Activated CD8-positive, alpha-beta memory T cell treated with anti-CD3 and anti-CD28 coated beads for 36 hours (primary cell): Measurements from ENCODE around the gene MRTFA. TPM values are rescaled to one million over a fixed set of nuclear protein-coding genes. Genes with fewer than 3 reads are reported as not detected.
"Not testable (repeated sequence)": the region's sequence is repeated elsewhere in the genome, so short reads cannot be mapped to it uniquely, and the experiment has no call there.

Source experiments
- CTCF ChIA-PET: fragments of 350-600 bp; sonication (Branson Sonifier 250); formaldehyde crosslinking; loops from one replicate; lab custom pipeline; 2021; ENCODE audit warnings: antibody characterized with exemption; lab: Charles Lee
- POLR2A ChIA-PET: fragments of 350-600 bp; sonication (Branson Sonifier 250); formaldehyde crosslinking; loops from one replicate; lab custom pipeline; 2021; ENCODE audit warnings: antibody characterized with exemption; lab: Charles Lee
- total RNA-seq, 2 experiments: library from RNA; stranded (reverse); gene quantifications; one replicate each; pipeline ENCODE4 v1.2.3, GENCODE V29; 2021

The MRTFA gene
- total RNA-seq, 2 experiments from 2014 or later, result 33.4 to 35.3 TPM

- CTCF ChIA-PET, result interaction anchor here (0.6 kb wide), 1 partner anchor 10 kb away, joined by 4 read pairs; no protein-coding TSS in a partner anchor
- POLR2A ChIA-PET, result no interaction called here
These were observed 248.3 kb downstream of the MRTFA start for GRCh38 chr22:40388231-40388630.

- ChIA-PET POLR2A (no interaction called here), CTCF (interaction anchor here (0.6 kb wide), 1 partner anchor 10 kb away, joined by 4 read pairs; no protein-coding TSS in a partner anchor)
These were observed 248.8 kb downstream of the MRTFA start for GRCh38 chr22:40387746-40388145.

DNA sequence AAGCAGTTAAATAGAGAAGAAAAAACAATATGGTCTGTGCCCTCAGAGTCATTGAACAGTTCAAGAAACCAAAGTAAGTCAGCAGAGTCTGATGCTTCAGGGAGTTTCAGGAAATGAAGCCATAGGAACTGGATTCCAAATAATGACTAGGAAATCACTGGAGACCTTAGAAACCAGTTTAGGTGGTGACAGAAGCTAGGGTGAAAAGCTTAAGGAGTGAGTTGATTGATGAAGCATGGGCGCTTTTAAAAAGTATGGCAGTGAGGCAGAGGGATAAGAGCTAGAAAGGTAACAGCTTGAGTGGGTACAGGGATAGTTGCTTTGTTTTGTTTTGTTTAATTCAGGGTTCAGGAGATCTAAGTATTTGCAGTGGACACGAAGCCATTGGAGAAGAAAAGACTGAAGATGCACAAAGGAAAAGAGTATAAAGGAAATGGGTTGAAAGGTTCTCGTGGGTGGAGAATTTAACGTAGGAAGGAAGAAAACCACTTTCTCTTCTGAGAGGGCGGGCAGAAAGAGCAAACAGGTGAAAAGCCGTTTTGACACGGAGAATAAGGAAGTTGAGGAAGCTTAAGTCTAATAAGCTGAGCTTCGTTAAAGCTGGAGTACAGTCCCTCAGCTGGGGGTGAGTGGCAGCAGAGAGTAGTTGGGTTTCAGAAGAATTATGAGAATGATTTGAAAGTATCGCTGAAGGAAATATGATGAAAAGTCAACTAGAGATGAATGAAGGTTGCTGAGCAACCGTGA is 251.3 kb downstream of the MRTFA start:
- POLR2A ChIA-PET, result interaction anchor here (0.5 to 0.7 kb wide), 2 partner anchors 18 to 36 kb away, joined by 3 to 6 read pairs; no protein-coding TSS in a partner anchor
- CTCF ChIA-PET, result interaction anchor here (0.5 to 1.8 kb wide), 2 partner anchors 14 to 311 kb away, joined by 3 to 4 read pairs; no protein-coding TSS in a partner anchor

- ChIA-PET CTCF (interaction anchor here (1.8 kb wide), 1 partner anchor 15 kb away, joined by 4 read pairs; no protein-coding TSS in a partner anchor), POLR2A (no interaction called here)
These were observed 252.6 kb downstream of the MRTFA start for GRCh38 chr22:40383905-40384304.

- CTCF ChIA-PET, result no interaction called here
- POLR2A ChIA-PET, result interaction anchor here (0.5 kb wide), 1 partner anchor 243 kb away, joined by 3 read pairs; no protein-coding TSS in a partner anchor
These were observed 255.1 kb downstream of the MRTFA start for GRCh38 chr22:40381461-40381860.

GRCh38 chr22:40378448-40378847 is 258.1 kb downstream of the MRTFA start:
- CTCF ChIA-PET, POLR2A ChIA-PET: not testable (repeated sequence)

GRCh38 chr22:40377931-40378330 is 258.6 kb downstream of the MRTFA start:
- ChIA-PET POLR2A (no interaction called here), CTCF (no interaction called here)

GRCh38 chr22:40376149-40376548 is 260.4 kb downstream of the MRTFA start:
- ChIA-PET CTCF (interaction anchor here (0.6 to 1.4 kb wide), 2 partner anchors 28 to 225 kb away, joined by 3 to 4 read pairs; no protein-coding TSS in a partner anchor), POLR2A (interaction anchor here (0.7 kb wide), 1 partner anchor 10 kb away, joined by 3 read pairs; no protein-coding TSS in a partner anchor)

GRCh38 chr22:40374567-40374966 is 262.0 kb downstream of the MRTFA start:
- POLR2A ChIA-PET, result no interaction called here
- CTCF ChIA-PET, result no interaction called here

DNA sequence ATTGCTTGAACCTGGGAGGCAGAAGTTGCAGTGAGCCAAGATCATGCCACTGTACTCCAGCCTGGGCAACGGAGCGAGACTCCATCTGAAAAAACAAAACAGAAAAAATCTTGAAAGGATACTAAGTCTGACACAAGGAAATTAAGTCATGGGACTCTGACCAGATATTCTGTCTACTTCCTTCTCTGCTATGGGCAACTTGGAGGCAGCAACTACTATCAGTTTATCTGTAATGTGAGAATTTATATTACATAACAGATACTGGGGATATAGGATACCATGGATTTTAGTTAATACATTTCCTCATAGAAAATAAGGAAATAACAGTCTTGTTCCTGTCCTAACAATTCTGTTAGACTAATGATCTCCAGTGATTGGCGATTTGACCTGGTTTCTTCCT is 267.7 kb downstream of the MRTFA start:
- ChIA-PET CTCF (no interaction called here), POLR2A (no interaction called here)

GRCh38 chr22:40368016-40368415 is 268.5 kb downstream of the MRTFA start:
- CTCF ChIA-PET, result interaction anchor here (0.6 kb wide), 1 partner anchor 12 kb away, joined by 3 read pairs; no protein-coding TSS in a partner anchor

GRCh38 chr22:40367342-40367741 is 269.2 kb downstream of the MRTFA start:
- ChIA-PET CTCF (interaction anchor here (0.6 kb wide), 2 partner anchors 12 to 50 kb away, joined by 3 to 4 read pairs; no protein-coding TSS in a partner anchor), POLR2A (interaction anchor here (0.8 kb wide), 1 partner anchor 18 kb away, joined by 3 read pairs; no protein-coding TSS in a partner anchor)

More at GRCh38 chr22:40368016-40368415, 268.5 kb downstream of the MRTFA start:
- POLR2A ChIA-PET, result interaction anchor here (0.8 kb wide), 1 partner anchor 17 kb away, joined by 3 read pairs; no protein-coding TSS in a partner anchor

DNA sequence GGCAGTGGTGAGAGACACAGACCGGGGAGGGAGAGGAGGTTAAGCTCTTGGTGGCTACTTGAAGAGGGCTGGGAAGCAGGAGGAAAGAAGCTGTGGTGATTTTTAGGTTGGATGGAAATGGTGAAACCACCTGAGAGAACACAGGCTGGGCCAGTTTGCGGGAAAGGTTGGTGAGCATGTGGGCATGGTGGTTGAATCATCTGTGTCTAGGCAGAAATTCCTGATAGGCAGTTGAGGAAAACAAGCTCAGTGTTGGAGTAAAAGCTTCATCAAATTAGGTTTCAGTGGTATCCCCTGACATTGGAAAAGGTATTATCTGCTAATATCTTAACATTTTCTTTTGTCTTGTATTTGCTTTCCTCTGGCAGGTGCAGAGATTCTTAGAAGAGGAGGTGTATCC is 270.5 kb downstream of the MRTFA start:
- POLR2A ChIA-PET, result interaction anchor here (0.6 kb wide), 1 partner anchor 10 kb away, joined by 3 read pairs; no protein-coding TSS in a partner anchor
- CTCF ChIA-PET, result interaction anchor here (1.3 kb wide), 1 partner anchor 18 kb away, joined by 5 read pairs; no protein-coding TSS in a partner anchor

DNA sequence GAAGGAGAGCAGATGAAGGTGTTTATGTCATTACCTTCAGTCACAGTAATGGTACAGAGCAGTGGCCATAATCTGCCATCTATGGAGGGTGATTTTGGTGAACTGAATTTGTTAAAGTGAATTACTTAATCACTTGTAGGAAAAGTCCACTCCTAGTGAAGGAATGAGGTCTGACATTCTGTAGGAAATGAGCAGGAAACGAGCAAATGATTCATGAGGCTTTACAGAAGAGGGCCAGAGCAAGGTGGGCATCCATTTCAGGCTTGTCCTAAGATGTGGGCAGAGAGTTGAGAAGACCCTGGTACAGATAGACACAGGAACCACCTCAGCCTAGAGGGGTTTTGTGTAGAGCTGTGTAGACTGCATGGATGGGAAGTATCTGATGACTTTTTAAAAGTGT is 272.1 kb downstream of the MRTFA start:
- POLR2A ChIA-PET, result no interaction called here
- CTCF ChIA-PET, result no interaction called here

DNA sequence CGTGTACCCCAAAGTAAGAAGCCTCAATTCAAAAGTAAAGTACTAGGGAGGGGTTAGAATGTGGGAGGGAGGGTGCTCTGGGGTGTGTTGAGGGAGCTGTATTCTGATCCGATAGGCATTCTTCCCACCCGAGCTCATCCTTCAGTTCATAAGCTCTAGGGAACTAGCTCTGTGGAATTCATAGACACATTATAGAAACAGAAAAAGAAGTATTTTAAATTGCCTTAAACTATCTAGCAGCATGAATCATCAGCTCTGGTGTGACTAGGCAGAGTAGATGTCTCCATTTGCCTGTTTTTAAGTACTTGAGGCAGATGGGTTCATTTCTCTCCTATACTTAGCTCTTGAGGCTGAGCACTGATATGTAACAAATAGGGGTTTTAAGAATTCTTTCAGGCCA is 273.5 kb downstream of the MRTFA start:
- ChIA-PET POLR2A (no interaction called here), CTCF (interaction anchor here (1.1 kb wide), 1 partner anchor 12 kb away, joined by 3 read pairs; no protein-coding TSS in a partner anchor)

GRCh38 chr22:40361100-40361499 is 275.4 kb downstream of the MRTFA start:
- ChIA-PET CTCF (no interaction called here), POLR2A (interaction anchor here (0.6 kb wide), 1 partner anchor 132 kb away, joined by 3 read pairs; no protein-coding TSS in a partner anchor)
